Activated T-cell treated with anti-CD3 and anti-CD28 coated beads, Interleukin-2, amount 50 U/mL, for 48 hours (primary cell): ENCODE results near the gene SART3.
"Not testable (repeated sequence)": the region's sequence is repeated elsewhere in the genome, so short reads cannot be mapped to it uniquely, and the experiment has no call there.

Experiments
- DNase-seq, 2 experiments: peaks; one replicate each; pipeline ENCODE4 v3.0.0-alpha.2; 2020

The SART3 gene

DNA sequence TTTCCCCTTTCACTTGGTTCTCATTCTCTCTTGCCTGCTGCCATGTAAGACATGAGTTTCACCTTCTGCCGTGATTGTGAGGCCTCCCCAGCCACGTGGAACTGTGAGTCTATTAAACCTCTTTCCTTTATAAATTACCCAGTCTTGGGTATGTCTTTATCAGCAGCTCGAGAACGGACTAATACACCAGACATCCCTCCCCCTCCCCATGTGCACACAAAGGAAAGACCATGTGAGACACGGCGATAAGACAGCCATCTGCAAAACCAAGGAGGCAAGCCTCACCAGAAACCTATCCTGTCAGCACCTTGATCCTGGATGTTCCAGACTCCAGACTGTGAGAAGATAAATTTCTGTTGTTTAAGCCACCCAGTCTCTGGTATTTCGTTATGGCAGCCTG lies 75.6 kb downstream of the SART3 start:
- not testable (repeated sequence) for DNase-seq

- no peak for DNase-seq
These were observed 76.1 kb downstream of the SART3 start for GRCh38 chr12:108484845-108485244.

DNA sequence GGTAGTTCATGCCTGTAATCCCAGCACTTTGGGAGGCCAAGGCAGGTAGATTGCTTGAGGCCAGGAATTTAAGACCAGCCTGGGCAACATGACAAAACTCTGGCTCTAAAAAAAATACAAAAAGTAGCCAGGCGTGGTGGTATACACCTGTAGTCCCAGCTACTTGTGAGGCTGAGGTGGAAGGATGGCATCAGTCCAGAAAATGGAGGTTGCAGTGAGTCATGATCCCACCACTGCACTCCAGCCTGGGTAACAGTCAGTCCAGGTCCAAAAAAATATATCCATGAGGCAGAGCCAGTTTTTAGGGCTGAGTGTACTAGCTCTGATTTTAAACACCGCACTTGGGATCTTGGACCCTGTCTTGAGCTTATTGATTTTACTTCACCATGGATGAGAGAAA lies 76.5 kb downstream of the SART3 start:
- no peak for DNase-seq

DNA sequence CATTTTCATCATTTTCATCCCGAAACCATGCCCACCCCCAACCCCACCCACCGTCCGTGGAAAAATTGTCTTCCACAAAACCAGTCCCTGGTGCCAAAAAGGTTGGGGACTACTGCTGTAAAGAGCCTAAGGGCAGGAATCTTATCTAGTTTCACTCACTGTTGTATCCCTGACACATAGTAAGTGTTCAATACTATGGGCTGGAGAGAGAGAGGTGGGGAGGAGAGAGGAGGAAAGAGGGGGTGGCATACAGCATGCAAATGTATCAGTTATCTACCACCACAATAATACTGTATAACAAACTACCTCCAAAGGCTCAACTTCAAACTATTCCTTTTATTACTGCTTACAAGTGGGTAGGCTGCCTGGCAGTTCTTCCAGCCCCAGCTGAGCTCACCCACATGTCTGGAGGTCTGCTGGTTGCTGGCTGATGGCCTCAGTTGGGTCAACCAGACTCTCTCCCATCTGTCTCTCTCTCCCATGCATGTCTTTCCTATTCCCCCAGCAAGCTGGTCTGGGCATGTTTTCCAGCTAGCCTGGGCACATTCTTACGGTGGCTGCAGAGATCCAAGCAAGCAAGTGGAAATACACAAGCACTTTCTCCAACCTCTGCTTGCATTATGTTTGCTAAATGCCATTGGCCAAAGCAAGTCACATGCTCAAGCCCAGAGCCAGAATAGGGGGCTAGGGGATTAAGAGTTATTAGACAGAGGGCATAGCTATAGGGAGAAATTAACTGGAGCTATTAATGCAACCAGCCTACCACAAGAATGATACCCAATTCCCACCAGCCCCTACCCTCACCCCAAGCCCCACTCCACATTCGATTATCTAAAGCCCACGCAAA lies 77.5 kb downstream of the SART3 start:
- no peak for DNase-seq

DNA sequence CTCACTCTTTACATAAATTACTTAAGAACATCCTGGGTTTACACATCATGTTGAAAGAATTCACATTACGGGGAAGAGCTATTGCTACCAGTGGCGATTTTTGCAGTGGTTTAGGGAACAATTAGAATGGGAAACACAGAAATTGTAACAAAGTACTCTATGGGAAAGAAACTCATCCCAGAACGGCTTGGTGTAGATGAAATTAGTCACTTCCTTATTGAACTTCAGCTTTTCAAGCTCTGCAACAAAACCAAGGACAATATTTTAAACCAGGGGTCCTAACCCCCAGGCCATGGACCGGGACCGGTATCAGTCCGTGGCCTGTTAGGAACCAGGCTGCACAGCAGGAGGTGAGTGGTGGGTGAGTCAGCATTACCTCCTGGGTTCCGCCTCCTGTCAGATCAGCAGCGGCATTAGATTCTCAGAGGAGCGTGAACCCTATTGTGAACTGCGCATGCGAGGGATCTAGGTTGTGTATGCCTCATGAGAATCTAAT lies 78.2 kb downstream of the SART3 start:
- DNase-seq = no peak

DNA sequence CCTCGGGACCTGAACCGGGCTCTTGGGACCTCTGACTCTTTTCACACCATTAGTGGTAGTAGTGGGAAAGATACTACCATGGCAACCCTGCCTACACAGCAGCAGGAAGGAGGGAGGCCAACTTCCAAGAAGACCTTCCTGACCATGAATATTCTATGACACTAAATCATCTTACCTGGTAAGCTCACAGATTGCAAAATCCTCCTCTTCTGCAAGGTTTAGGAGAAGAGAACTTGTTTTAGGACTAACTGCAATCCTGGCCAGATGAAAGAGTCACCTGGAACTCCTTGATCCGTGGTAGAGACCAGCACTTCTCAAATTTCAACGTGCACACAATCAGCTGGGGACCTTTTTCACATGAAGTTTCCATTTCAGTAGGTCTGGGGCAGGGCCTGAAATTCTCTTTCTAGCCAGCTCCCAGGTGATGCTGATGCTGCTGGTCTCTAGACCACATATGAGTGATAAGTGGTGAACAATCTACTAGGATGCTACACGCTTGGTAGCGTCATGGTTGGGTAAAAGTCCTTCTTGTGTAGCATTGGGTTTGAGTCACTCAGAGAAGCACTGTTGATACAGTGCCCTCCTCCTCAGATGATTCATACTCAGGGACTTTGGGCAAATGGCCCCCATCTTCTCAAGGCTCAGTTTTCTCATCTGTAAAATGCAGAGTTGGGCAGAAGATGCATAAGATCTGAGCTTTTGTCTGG lies 81.5 kb downstream of the SART3 start:
- no peak for DNase-seq

- no peak for DNase-seq
These were observed 82.3 kb downstream of the SART3 start for GRCh38 chr12:108478611-108479206.

DNA sequence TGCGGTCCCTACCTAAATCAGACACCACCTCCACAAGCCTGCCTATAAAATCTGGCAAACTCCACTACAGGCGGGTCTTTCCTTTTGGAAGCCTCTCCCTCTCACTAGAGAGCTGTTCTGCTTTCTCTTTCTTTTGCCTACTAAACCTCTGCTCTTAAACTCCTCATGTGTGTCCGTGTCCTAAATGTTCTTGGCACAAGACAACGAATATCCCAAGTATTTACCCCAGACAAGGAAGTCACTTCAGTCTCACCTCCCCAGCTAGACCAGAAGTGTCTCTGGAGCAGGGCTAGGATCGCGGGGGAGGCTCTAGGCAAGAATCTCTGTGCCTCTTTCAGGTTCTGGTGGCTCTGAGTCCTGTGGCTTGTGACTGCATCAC lies 83.1 kb downstream of the SART3 start:
- no peak for DNase-seq

DNA sequence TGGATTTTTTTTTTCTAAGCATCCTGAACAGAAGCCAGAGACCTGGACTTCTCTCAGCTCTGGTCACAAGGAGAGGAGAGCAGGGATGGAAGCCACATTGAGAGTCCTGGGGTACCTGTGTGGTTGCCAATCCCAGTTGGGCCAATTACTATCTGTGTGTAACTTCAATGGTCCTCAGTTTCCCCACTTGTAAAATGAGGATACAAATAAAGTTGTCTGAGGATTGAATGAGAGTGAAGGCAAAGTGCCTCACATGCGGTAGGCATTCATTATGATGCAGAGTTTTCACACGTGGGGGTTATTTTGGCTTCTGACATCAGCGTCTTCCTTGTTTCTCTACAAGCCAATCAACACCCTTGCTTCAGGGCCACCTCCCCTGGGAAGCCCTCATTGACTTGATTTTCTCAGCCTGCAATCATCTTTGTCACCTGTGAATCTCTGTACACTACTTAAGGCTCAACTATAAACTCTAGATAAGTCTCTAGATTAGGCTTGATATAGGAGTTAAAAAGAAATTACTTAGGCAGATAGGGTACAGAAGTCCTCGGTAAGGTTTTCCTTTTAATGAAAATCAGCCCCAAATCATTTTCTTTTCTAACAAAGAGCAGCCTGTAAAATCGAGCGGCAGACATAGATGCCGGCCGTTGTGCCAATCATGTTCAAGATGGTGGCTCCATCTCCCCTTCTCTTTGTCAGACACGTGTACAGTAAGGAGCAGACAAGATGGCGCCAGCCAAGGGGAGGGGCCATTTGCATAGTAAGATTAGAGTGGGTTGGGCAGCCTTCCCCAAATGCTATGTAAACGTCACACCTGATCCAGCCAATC lies 83.7 kb downstream of the SART3 start:
- no peak for DNase-seq

DNA sequence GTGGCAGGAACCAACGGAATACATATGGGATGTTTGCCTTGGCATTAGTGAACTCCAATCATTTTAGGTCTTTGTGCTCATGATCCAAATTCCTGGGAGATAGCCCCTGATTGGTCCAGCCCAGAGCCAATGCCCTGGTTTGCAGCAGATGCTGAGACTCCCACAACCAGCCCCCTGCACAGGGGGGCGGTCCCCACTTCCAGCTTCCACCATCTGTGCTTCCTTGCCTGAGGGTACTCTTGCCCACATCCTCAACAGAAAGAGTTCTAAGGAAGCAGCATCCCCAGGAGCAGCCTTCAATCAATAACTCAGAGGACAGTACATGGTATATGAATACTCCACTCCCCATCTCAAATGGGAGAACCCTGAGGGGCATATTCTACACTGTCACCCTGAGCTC lies 85.6 kb downstream of the SART3 start:
- no peak for DNase-seq

DNA sequence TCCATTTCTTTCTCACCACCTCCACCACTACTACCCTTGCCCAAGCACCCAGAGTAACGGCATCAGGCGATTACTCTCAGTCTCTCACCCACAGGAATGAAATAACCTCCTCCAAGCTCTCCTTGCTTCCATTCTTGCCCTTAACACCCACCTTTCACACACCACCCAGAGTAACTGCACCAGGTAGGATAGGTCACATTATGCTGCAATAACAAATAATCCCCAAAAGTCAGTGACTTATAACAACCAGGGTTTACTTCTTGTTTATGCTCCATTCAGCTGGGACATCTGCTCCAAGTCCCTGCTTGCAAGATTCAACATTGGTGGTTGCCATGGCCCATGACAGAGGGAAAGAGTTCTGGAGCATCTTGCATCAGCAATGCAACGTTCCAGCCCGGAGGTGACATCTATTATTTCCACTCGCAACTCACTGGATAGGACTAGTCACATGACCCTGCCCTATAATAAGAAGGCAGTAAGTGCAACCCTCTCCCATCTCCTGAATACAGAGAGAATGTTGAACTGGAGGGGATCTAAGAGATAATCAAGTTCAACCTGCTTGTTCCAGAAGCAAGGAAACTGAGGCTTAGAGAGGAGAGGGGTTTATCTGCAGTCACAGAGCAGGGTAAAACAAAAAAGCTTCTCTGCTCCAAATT lies 87.4 kb downstream of the SART3 start:
- DNase-seq = no peak
